Mucosa of descending colon (tissue), 3 donors: ENCODE results near the gene GAS2L2. TPM values are rescaled to one million over a fixed set of nuclear protein-coding genes. Genes with fewer than 3 reads are reported as not detected.

Experiments used
- ATAC-seq: fragments of 200-7000 bp; cut with Tn5 transposase; one replicate; pipeline ENCODE4 v1.9.1; 2020; ENCODE audit warnings: mild to moderate bottlenecking, moderate library complexity
- DNase-seq, 3 donors: peaks; one replicate each; pipeline ENCODE4 v3.0.0-alpha.2; 2020
- H3K36me3 ChIP-seq: fragments of 200-600 bp; one replicate; pipeline ENCODE4 v1.8.0; 2021; ENCODE audit warnings: low read depth, mild to moderate bottlenecking
- H3K4me1 ChIP-seq: fragments of 200-600 bp; one replicate; pipeline ENCODE4 v1.8.0; 2021; ENCODE audit warnings: low read depth, mild to moderate bottlenecking
- H3K4me3 ChIP-seq: fragments of 200-600 bp; one replicate; pipeline ENCODE4 v1.8.0; 2021; ENCODE audit warnings: mild to moderate bottlenecking
- H3K9me3 ChIP-seq: fragments of 200-600 bp; one replicate; pipeline ENCODE4 v1.8.0; 2021; ENCODE audit warnings: mild to moderate bottlenecking
- intact Hi-C, 2 donors: fragments of 100-400 bp; cut with DNase I in 1 of 2; cut with micrococcal nuclease in 1 of 2; formaldehyde crosslinking; loops; one replicate each; pipeline versions ENCODE4 v1.11.0 to v1.11.1; 2022; cut with DNase I, micrococcal nuclease
- total RNA-seq, 3 donors: library from RNA; stranded (reverse); fragmentation: NEBNext Ultra II Directional in 2 of 3; extraction: Animal tissue kit (Norgen Biotek cat#: 25700) in 2 of 3; gene quantifications; one replicate each; pipeline versions ENCODE4 v1.2.1 to v1.2.4, GENCODE V29; 2021 to 2023
- TF ChIP-seq, protein P1 (sequence below): fragments of 200-600 bp; IDR thresholded peaks from one replicate; pipeline ENCODE4 v1.8.0; 2022; ENCODE audit warnings: antibody characterized with exemption, mild to moderate bottlenecking
- donor health status: DM: no; HTN: no; CAD: no; lungs with moderate emphysema.
- donor health status: DM: no; HTN: no; CAD: no.
- donor health status: DM: no; HTN: yes; CAD: no.

Gene GAS2L2
- total RNA-seq, 3 donors from 2014 or later: not detected

DNA sequence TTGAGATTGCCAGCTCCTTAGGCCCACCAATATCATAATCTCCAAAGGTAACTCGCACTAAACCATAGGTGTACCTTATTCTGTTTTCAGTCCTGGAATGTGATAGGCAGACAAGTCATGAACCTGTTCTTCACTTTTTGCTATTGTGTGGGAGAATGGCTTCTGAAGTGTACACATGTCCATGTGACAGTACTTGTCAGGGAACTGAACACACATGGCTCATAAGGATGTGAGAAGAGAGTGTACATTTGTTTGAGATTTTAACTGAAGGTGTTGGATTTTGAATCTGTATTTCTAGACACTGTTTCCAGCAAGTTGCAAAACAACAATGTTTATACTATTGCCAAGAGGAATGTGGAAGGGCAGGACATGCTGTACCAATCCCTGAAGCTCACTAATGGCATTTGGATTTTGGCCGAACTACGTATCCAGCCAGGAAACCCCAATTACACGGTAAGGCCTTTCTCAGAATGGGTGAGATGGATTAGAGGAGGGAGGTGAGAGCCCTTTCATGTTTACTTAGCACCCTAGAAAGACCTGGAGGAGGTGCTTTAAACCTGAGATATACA, 36.1 kb downstream of the GAS2L2 start:
- H3K36me3 ChIP-seq: no peaks in the 10 kb centered on the region
- no peak overlapping the region for H3K4me3 ChIP-seq
- DNase-seq (no peak), ATAC-seq (no peak)
- no peaks in the 10 kb centered on the region for H3K9me3 ChIP-seq
- no peaks in the 10 kb centered on the region for H3K4me1 ChIP-seq
- intact Hi-C loops: no loop called here
- TF ChIP-seq, protein P1, sequence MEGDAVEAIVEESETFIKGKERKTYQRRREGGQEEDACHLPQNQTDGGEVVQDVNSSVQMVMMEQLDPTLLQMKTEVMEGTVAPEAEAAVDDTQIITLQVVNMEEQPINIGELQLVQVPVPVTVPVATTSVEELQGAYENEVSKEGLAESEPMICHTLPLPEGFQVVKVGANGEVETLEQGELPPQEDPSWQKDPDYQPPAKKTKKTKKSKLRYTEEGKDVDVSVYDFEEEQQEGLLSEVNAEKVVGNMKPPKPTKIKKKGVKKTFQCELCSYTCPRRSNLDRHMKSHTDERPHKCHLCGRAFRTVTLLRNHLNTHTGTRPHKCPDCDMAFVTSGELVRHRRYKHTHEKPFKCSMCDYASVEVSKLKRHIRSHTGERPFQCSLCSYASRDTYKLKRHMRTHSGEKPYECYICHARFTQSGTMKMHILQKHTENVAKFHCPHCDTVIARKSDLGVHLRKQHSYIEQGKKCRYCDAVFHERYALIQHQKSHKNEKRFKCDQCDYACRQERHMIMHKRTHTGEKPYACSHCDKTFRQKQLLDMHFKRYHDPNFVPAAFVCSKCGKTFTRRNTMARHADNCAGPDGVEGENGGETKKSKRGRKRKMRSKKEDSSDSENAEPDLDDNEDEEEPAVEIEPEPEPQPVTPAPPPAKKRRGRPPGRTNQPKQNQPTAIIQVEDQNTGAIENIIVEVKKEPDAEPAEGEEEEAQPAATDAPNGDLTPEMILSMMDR: no peak

DNA sequence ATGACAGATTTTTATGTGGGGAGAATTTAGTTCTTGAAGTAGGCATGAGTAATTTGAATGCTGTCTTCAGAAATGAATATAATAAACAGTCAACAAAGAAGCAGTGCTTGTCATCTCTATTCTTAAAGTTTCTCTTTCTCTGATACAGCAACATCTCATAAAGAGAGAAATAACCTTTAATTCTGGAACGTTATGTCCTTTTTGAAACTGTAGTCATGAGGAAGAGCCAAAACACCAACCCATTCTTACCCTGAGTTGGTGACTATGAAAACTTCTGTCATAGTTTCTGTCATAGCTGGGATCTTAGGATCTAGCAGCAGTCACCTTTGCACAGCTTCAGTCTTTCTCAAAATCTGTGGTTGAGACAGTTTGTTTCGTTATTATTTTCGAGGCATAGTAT, 36.9 kb downstream of the GAS2L2 start:
- TF ChIP-seq, protein P1: no peak

DNA sequence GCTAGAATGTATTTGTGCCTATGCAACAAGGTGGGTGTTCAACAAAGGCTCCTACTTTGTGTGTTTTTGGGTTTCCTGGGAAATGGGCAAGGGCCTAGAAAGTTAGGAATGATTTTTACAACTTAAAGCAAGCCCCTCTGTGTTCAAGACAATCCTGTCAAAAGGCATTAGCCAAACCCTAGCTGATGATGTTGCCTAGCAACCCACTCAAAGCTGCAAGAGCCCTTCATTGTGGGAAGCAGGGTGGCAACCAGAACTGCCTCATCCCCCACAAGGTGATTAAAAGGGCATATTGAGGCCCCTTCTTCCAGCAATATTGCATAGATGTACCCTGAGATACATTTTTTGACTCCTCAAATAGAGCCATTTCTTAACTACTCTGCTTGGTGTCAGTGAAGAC, 37.6 kb downstream of the GAS2L2 start:
- ATAC-seq (no peak), DNase-seq (no peak)
- intact Hi-C loops: no loop called here
- Histone ChIP-seq H3K9me3 (no peaks in the 10 kb centered on the region), H3K4me3 (no peak overlapping the region), H3K4me1 (no peaks in the 10 kb centered on the region), H3K36me3 (no peaks in the 10 kb centered on the region)
- TF ChIP-seq, protein P1: no peak

More for the DNA sequence above, 36.9 kb downstream of the GAS2L2 start:
- DNase-seq (no peak), ATAC-seq (no peak)
- no peaks in the 10 kb centered on the region for H3K36me3 ChIP-seq
- H3K9me3 ChIP-seq: no peaks in the 10 kb centered on the region
- H3K4me1 ChIP-seq: no peaks in the 10 kb centered on the region
- intact Hi-C loops: no loop called here
- H3K4me3 ChIP-seq: no peak overlapping the region

DNA sequence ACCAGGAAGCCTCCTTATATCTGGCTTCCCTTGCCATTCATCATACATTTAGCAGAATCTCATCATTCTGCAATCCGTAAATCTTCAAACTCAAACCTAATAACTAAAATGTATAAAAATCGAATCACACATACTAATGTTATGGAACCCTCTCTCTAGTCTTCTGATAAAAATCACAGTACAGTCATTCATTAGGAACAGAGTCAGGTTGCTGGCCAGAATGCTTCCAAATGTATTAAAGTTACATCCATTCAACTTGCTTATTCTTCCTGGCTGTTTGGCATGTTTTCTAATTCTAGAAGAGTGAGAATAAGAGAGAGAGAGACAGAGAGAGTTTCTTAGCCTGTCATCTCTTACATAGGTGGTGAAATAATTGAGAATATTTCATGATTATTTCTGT, 38.1 kb downstream of the GAS2L2 start:
- no peaks in the 10 kb centered on the region for H3K36me3 ChIP-seq
- no peaks in the 10 kb centered on the region for H3K9me3 ChIP-seq
- no peak overlapping the region for H3K4me3 ChIP-seq
- no peak for ATAC-seq
- TF ChIP-seq, protein P1: no peak
- H3K4me1 ChIP-seq: no peaks in the 10 kb centered on the region
- DNase-seq: no peak
- intact Hi-C loops: no loop called here

DNA sequence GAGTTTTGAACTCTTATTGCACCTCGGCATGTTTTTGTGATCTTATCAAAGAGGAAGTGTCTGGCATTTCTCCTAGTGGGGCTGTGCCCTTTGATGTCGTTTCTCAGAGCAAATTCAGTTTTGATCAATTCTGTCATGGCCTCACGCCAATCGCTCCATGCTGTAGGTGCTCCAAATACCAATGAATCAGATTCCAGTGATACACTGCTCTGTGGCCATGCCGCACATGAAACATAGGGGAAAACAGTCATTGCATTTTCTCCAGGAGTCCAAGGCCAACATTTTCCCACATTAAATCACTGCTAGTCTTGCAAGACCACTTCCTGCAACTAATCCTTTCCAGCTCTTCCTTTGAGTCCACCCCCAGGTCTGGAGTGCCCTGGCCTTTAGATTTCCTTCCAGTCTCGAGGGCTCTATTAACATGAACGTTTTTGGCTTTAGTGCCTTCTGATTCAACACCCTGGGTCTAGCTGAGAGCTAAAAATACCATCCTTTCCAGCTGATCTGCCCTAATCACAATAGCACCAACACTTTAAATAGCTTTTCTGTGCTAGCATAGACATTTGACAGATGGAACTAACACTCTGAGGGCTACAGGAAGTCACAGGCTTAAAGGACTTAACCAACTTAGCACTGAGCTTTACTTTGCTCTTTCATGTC, 39.8 kb downstream of the GAS2L2 start:
- TF ChIP-seq, protein P1: no peak
- Histone ChIP-seq H3K36me3 (no peaks in the 10 kb centered on the region), H3K4me1 (no peaks in the 10 kb centered on the region), H3K4me3 (no peak overlapping the region), H3K9me3 (no peaks in the 10 kb centered on the region)
- intact Hi-C loops: no loop called here
- no peak for DNase-seq
- no peak for ATAC-seq
